Nephron progenitor cell (in vitro differentiated cells): ENCODE data around the gene SEC14L1.

ENCODE experiments used
- DNase-seq: peaks from one replicate; pipeline ENCODE4 v3.0.0; 2021
- H3K27ac Mint-ChIP-seq: 2 replicates; pipeline ENCODE4 v1.8.0; 2021; ENCODE audit warnings: mild to moderate bottlenecking, moderate library complexity, mixed read lengths
- H3K27me3 Mint-ChIP-seq: 2 replicates; pipeline ENCODE4 v1.8.0; 2021; ENCODE audit warnings: mild to moderate bottlenecking, low read depth, mixed read lengths; ENCODE audit not compliant: poor library complexity
- H3K36me3 Mint-ChIP-seq: 2 replicates; pipeline ENCODE4 v1.8.0; 2021; ENCODE audit warnings: low read depth, mixed read lengths
- H3K4me1 Mint-ChIP-seq: 2 replicates; pipeline ENCODE4 v1.8.0; 2021; ENCODE audit warnings: mixed read lengths
- H3K4me3 Mint-ChIP-seq: 2 replicates; pipeline ENCODE4 v1.8.0; 2021; ENCODE audit warnings: mild to moderate bottlenecking, moderate library complexity, mixed read lengths
- H3K9me3 Mint-ChIP-seq: 2 replicates; pipeline ENCODE4 v1.8.0; 2021; ENCODE audit warnings: mild to moderate bottlenecking, moderate library complexity, mixed read lengths
- TF ChIP-seq, protein P1 (sequence below): fragments of 200-600 bp; sonication (generic); IDR thresholded peaks from 2 replicates; pipeline ENCODE4 v1.5.0; 2021; ENCODE audit warnings: antibody characterized with exemption

Gene SEC14L1

DNA sequence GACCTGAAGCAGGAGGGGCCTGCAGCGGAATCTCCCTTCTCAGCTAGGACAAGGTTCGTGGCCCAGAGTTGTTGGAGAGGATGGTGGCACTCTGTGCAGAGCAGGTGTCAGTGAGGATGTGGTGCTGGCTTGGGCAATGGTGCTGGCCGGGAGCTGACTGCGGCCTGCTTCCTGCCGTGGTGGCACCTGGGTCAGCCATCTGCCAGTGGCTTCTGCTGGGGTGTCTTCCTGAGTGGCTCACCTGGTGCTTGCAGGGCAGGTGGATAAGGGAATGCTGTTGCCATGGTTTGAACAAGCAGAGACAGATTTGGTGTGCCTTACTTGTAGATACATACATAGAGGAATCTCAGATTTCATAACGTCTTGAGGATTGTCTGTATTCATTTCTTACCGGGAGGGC is 69.6 kb downstream of the SEC14L1 start:
- Mint-ChIP-seq H3K9me3 (no peaks in the 10 kb centered on the region), H3K4me1 (peaks cover 62% of the 10 kb centered on the region), H3K27ac (no peak overlapping the region), H3K36me3 (peaks cover 78% of the 10 kb centered on the region), H3K4me3 (no peak overlapping the region), H3K27me3 (no peaks in the 10 kb centered on the region)
- TF ChIP-seq, protein P1, sequence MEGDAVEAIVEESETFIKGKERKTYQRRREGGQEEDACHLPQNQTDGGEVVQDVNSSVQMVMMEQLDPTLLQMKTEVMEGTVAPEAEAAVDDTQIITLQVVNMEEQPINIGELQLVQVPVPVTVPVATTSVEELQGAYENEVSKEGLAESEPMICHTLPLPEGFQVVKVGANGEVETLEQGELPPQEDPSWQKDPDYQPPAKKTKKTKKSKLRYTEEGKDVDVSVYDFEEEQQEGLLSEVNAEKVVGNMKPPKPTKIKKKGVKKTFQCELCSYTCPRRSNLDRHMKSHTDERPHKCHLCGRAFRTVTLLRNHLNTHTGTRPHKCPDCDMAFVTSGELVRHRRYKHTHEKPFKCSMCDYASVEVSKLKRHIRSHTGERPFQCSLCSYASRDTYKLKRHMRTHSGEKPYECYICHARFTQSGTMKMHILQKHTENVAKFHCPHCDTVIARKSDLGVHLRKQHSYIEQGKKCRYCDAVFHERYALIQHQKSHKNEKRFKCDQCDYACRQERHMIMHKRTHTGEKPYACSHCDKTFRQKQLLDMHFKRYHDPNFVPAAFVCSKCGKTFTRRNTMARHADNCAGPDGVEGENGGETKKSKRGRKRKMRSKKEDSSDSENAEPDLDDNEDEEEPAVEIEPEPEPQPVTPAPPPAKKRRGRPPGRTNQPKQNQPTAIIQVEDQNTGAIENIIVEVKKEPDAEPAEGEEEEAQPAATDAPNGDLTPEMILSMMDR: no peak
- DNase-seq: no peak

DNA sequence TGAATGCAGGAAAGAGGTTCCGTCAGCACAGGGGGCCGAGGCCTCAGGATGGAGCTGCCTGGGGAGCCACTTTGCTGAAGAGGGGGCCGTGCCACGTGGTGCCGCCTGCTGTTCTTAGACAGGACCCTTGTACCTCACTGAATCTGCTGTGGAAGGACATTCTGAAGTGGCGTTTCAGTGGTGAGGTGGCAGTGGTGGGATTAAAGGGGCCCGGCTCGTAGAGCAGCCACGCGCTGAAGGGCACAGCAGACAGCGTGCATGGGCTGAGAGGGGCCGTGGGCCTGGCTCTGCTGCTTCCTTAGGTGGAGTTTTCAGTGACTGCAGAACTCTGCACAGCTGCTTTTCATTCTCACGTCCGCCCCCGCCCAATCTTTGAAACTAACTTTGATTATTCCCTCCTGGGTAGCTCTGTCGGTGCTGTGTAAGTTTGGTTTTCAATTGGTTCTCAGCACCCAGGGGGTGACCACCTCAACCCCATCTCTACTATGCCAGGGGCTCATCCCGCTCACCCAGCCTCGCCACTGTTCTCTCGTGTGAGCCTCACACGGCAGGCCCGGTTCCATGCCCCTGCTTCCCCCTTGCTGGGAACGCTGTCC is 70.3 kb downstream of the SEC14L1 start:
- Mint-ChIP-seq H3K4me1 (peaks cover 56% of the 10 kb centered on the region), H3K27ac (peak overlapping the region; percentile 64), H3K9me3 (no peaks in the 10 kb centered on the region), H3K4me3 (no peak overlapping the region), H3K36me3 (peaks cover 73% of the 10 kb centered on the region), H3K27me3 (no peaks in the 10 kb centered on the region)
- no peak for DNase-seq
- TF ChIP-seq, protein P1: no peak

DNA sequence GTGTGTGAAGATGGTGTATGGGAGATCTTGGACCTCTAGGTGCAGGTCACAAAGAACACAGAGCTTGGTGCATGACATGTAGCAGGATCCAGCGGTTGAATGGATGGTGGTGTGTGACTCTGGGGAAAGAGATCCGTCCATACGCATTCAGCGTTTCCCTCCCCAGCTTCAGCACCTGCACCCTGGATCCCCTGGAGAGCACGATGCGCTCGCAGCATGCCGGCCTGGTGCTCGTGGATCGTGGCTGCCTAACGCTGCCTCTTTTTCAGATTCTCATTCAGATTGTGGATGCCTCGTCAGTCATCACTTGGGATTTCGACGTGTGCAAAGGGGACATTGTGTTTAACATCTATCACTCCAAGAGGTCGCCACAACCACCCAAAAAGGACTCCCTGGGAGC is 70.9 kb downstream of the SEC14L1 start:
- no peaks in the 10 kb centered on the region for H3K27me3 Mint-ChIP-seq
- peak overlapping the region; percentile 64 for H3K27ac Mint-ChIP-seq
- H3K4me3 Mint-ChIP-seq: no peak overlapping the region
- peaks cover 55% of the 10 kb centered on the region for H3K4me1 Mint-ChIP-seq
- peaks cover 71% of the 10 kb centered on the region for H3K36me3 Mint-ChIP-seq
- H3K9me3 Mint-ChIP-seq: no peaks in the 10 kb centered on the region
- DNase-seq: no peak
- TF ChIP-seq, protein P1: no peak

DNA sequence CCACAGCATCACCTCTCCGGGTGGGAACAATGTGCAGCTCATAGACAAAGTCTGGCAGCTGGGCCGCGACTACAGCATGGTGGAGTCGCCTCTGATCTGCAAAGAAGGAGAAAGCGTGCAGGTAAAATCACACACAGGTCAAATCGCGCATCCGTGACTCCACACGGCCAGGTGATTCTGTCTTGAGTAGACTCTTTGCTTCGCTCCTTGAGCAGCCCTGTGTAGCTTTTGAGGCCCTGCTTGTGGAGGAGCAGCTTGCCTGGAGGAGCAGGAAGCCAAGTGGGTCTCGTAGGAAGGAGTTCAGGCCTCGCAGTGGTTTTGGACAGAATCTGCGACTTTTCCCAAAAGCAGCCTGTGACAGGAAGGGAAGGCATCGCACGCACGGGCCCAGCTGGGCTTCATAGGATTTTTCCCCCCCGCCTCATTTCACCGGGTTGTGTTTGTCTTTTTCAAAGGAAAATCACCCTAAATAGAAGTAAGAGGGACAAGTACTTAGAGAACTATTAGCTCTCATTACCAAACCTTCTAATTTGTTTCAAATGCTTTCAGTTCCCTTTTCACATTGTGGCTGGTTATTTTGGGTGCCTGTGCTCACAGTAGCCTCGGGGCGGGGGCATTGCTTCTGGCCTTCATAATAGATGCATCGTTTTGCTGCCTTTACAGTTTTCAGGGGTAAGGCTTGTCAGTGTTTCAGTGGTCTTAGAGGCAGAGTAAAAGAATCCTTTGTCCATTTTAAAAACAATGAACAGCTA is 71.5 kb downstream of the SEC14L1 start:
- Mint-ChIP-seq H3K27me3 (no peaks in the 10 kb centered on the region), H3K4me3 (no peak overlapping the region)

DNA sequence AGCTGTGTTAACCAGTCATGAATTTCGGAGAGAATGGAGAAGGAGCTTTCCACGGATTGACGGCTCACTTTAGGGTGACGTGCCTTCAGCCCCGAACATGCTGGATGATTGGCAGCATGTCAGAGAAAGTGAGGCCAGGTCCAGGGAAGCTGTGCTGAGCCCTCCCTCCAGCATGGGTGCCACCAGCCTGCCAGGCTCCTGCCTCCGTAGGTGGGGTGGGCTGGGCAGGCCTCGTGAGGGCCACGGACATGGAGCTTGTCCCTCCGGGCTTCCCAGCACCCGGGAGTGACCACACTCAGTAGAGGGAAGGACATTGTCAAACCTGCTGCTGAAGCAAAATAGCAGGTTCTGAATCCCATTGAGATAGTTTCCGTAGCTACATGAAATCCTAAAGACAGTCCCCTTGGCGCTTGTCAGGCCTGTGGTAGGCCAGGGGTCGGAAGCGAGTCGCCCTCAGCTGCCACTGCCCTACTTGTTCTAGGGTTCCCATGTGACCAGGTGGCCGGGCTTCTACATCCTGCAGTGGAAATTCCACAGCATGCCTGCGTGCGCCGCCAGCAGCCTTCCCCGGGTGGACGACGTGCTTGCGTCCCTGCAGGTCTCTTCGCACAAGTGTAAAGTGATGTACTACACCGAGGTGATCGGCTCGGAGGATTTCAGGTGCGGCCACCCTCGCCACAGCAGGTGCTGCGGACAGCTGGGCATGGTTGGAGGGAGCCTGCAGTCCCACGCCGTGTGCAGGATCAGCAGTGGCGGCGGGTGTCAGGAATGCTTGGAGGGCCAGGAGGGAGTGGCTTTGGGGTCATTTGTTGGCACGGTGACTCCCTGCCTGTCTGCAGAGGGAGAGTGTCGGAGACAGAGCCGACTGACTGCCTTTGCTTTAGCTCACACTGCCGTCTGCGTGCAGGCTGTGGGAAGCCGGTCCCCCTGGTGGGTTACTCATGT is 72.3 kb downstream of the SEC14L1 start:
- TF ChIP-seq, protein P1: no peak
- Mint-ChIP-seq H3K27ac (no peak overlapping the region), H3K27me3 (no peaks in the 10 kb centered on the region), H3K4me1 (peaks cover 54% of the 10 kb centered on the region), H3K9me3 (no peaks in the 10 kb centered on the region), H3K36me3 (peaks cover 69% of the 10 kb centered on the region), H3K4me3 (no peak overlapping the region)
- DNase-seq: no peak

More for the DNA sequence above, 71.5 kb downstream of the SEC14L1 start:
- DNase-seq: no peak
- TF ChIP-seq, protein P1: no peak
- H3K36me3 Mint-ChIP-seq: peaks cover 74% of the 10 kb centered on the region
- H3K9me3 Mint-ChIP-seq: no peaks in the 10 kb centered on the region
- H3K27ac Mint-ChIP-seq: peak overlapping the region; percentile 40
- peaks cover 56% of the 10 kb centered on the region for H3K4me1 Mint-ChIP-seq
